ENCODE data around the gene SLC6A14.

DNA sequence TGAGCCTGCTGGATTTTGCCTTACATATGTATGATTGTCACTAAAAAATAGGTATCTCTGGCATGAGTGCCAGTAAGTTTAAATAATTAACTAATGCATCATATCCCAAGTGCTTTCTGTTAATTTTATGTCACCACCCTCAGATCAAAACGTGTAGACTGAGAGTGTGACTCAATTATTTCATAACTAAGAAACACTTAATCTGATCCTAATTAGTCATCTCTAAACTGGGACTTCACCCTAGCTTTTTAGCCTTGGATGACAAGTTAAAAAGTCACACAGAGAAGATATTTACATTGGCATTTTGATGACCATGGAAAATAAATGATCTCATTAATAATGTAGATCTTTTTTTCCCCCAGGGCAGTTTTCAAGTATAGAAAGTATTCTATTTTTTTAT is 23.1 kb upstream of the SLC6A14 start:
- TF ChIP-seq POLR2A (IDR thresholded peaks at IDR 0.05) (no peak), CTCF (IDR thresholded peaks at IDR 0.05) (no peak), POLR2AphosphoS5 (IDR thresholded peaks at IDR 0.05; ENCODE audit: insufficient read depth in 1 of 2, low read depth in 1 of 2) (no peak)

Measured in vagina (tissue), 2 donors.